NCI-H1092 (cell line): ENCODE measurements around the gene FAM53B.
A peak's percentile ranks its signal among the peaks of the same experiment; 100 is the strongest.
"Not testable (repeated sequence)": the region's sequence is repeated elsewhere in the genome, so short reads cannot be mapped to it uniquely, and the experiment has no call there.

Experiments
- DNase-seq: peaks from one replicate; lab custom pipeline; 2025; lab: John Stamatoyannopoulos, UW

Gene FAM53B

GRCh38 chr10:124596962-124597845, 147.0 kb downstream of the FAM53B start:
- no peak for DNase-seq

GRCh38 chr10:124596116-124596785, 147.9 kb downstream of the FAM53B start:
- DNase-seq: no peak

DNA sequence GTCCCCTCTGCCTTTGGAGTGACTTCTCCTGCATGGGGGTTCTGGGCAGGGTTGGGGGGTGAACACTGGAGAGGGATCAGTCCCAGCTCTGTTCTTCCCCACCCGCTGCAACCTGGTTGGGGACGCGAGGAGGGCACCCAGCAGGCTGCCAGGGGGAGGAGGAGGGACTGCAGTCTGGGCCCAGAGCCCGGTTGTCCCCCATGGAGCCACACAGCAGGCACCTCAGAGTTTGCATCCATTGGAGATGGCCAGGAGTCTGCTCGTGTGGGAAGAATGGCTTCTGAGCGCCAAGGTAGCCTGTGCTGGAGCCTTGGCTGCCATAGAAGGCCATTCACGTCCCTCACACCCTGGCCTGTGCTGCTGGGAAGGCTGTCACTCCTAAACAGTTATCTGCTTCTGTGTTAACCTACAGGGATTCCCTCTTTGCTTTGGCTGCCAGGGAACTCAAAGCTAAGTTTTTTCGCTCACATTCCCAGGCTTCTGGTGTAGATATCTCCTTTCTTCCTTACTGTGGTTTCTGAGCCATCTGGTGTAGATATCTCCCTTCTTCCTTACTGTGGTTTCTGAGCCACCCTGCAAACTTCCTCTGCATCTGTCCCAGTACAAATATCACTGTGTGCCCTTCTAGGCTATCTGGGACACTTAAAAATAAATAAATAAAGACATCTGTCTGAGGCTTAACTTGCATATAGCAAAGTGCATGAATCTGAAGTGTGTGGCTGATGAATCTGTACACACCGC, 148.9 kb downstream of the FAM53B start:
- no peak for DNase-seq

DNA sequence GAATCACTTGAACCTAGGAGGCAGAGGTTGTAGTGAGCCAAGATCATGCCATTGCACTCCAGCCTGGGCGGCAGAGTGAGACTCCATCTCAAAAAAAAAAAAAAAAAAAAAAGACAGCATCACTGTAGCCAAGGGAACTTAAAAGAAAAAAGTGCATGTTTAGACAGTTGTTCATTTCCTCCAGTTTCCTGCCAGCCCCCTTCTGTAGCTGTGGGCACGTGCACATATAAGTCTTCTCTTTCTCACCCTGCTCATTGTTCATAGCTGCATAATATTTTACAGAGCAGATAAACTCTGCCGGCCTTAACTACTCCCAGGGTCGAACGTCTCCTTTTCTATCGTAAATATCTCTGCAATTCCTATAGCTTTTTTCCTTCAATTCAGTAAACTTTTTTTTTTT, 149.9 kb downstream of the FAM53B start:
- no peak for DNase-seq

DNA sequence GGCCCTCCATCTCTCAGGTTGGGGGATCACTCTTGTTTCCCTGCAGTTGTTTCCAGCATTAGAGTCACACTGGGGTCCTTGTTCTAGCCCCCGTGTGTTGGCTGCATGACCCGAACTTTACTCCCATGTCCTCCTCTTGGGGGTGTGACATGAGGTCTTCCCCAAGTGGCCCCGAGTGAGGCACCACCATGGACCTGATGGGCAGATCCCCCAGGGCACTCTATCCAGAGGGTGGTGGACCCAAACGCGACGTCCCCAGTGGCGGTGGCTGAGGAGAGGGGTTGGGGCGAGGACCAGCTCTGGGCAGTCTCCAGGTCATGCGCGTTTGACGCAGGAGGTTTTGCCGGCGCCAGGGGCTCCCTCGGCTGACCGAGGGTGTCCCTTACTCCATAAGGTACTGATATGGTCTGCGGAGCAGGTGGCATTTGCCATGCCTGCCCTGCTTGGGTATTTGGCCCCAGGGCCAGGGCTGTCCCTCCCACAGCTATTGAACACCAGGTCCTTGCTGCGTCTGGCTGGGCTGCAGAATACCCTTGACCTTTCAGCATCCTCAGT, 150.7 kb downstream of the FAM53B start:
- DNase-seq: no peak

- no peak for DNase-seq
Measured at GRCh38 chr10:124592736-124593430, 151.3 kb downstream of the FAM53B start.

GRCh38 chr10:124592101-124592500, 152.1 kb downstream of the FAM53B start:
- DNase-seq: no peak

- DNase-seq: no peak
Measured at GRCh38 chr10:124591123-124591495, 153.1 kb downstream of the FAM53B start.

- no peak for DNase-seq
Measured at GRCh38 chr10:124590216-124591122, 153.7 kb downstream of the FAM53B start.

- peak; percentile 71 for DNase-seq
Measured at GRCh38 chr10:124589491-124590041, 154.6 kb downstream of the FAM53B start.

- no peak for DNase-seq
Measured at GRCh38 chr10:124588736-124589490, 155.3 kb downstream of the FAM53B start.

- not testable (repeated sequence) for DNase-seq
Measured at GRCh38 chr10:124588341-124588735, 155.8 kb downstream of the FAM53B start.

GRCh38 chr10:124587811-124588211, 156.4 kb downstream of the FAM53B start:
- no peak for DNase-seq

DNA sequence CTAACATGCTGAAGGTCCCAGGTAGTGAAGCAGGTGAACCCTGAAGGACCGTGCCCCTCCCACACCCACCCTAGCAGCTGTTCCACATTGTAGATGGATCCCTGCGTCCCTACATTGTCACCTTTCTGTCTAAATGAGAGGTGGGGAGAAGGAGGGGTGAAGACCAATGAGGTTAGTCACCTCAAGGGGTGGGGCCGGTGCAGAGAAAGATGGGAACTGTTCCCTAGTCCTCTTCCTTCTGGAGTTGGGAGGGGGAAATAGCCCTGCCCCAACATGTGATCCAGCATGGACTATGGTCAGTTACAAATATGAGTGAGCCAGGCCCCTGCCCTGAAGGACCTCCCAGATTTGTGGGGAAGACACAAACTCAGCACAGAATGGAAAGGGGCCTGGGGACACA, 158.0 kb downstream of the FAM53B start:
- DNase-seq: no peak

GRCh38 chr10:124579011-124579399, 165.2 kb downstream of the FAM53B start:
- no peak for DNase-seq

DNA sequence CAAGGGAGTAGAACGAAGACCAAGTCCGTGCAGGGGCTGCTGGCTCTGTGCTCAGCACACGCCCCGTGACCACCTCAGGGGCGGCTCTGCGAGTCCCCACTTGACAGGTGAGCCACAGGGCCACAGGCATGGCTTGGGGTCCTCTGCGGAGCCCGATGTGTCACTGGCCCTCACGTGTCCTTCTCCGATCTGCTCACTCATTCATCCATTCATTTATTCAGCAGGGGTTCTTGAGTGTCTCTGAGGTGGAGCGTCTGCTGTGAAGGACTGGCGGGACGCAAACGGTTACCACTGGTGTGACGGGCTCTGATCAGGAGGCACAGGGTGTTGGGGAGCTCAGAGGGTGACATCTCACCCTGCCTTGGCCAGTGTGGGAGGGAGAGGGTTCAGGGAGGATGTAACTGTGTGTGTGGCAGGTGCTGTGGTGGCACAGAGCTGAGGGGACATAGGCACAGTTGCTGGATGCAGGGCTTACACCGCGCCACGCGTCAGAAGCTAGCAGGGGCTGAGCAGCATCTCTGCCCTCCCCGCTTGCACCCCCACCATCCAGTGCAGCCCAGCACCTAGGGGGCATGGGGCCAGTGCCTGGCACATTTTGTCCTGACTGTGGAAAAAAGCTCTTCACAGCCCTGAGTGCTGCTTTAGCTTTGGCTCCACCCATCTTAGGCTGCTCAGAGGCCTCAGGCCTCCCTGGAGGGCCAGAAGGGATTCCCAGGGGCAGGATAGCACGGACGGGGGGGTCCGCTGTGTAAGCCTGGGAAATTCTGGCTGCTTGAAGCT, 165.8 kb downstream of the FAM53B start:
- no peak for DNase-seq

DNA sequence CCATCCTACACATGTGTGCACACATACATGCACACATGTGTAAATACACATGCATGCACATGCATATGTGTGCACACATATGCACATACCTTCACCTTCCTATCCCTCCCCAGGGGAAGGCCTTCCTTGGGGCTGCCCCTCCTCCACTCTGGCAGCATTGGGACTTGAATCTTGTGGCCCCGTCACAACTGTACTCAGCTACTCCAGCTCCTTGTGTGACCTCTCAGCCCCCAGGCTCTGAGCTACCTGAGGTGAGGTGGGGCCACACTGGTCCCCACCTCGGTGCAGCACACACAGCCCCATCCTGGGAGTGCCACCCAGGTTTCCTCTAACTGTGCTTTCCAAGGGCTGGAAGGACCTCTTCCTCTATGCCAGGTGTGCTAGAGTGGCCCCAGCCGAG, 166.5 kb downstream of the FAM53B start:
- no peak for DNase-seq

GRCh38 chr10:124576526-124577420, 167.4 kb downstream of the FAM53B start:
- DNase-seq: no peak
